Measurements from ENCODE around the gene CRAT. TPM values are rescaled to one million over a fixed set of nuclear protein-coding genes. Genes with fewer than 3 reads are reported as not detected.

Gene CRAT
- total RNA-seq, 3 donors from 2014 or later = 18.7 to 74.7 (median 35.7) TPM

GRCh38 chr9:129139233-129139992, 28.8 kb upstream of the CRAT start:
- DNase-seq (ENCODE audit: low spot score in 2 of 2) = peak; percentile 75 to 87
- Histone ChIP-seq H3K36me3 (no peaks in the 10 kb centered on the region), H3K4me1 (peaks cover 33 to 41% of the 10 kb centered on the region in 2 donors), H3K27me3 (no peaks in the 10 kb centered on the region), H3K27ac (peak overlapping the region; percentile 98 to 100), H3K9me3 (no peaks in the 10 kb centered on the region), H3K4me3 (peak overlapping the region; percentile 36 to 59 (median 53))
- TF ChIP-seq POLR2AphosphoS5 (IDR thresholded peaks at IDR 0.05) (peak in 2 of 3 donors; percentile 43 to 54), POLR2A (IDR thresholded peaks at IDR 0.05) (no peak), CTCF (IDR thresholded peaks at IDR 0.05) (peak; percentile 98 to 99 (median 99))
- intact Hi-C loops (cut with DNase I; ENCODE audit: low total_unique reads) = loop anchor here (2.0 kb wide), 1 partner anchor 471 kb away; no protein-coding TSS in a partner anchor

GRCh38 chr9:129138476-129139232, 28.1 kb upstream of the CRAT start:
- intact Hi-C loops (cut with DNase I; ENCODE audit: low total_unique reads) = loop anchor here (2.0 kb wide), 1 partner anchor 472 kb away; no protein-coding TSS in a partner anchor
- no peaks in the 10 kb centered on the region for H3K27me3 ChIP-seq
- no peaks in the 10 kb centered on the region for H3K9me3 ChIP-seq
- peak; percentile 31 to 68 for DNase-seq (ENCODE audit: low spot score in 2 of 2)
- TF ChIP-seq CTCF (IDR thresholded peaks at IDR 0.05) (no peak), POLR2AphosphoS5 (IDR thresholded peaks at IDR 0.05) (peak in 2 of 3 donors; percentile 18 to 81)
- no peaks in the 10 kb centered on the region for H3K36me3 ChIP-seq
- H3K4me3 ChIP-seq = peak overlapping the region in 2 of 3 donors; percentile 36 to 59
- peaks cover 29 to 36% of the 10 kb centered on the region in 2 donors for H3K4me1 ChIP-seq
- peak overlapping the region; percentile 98 to 100 for H3K27ac ChIP-seq

GRCh38 chr9:129138144-129138462, 27.5 kb upstream of the CRAT start:
- no peak for TF ChIP-seq CTCF (IDR thresholded peaks at IDR 0.05)
- TF ChIP-seq POLR2A (IDR thresholded peaks at IDR 0.05) = no peak
- Histone ChIP-seq H3K36me3 (no peaks in the 10 kb centered on the region), H3K4me3 (no peak overlapping the region), H3K4me1 (peaks cover 27 to 31% of the 10 kb centered on the region in 2 donors), H3K27me3 (no peaks in the 10 kb centered on the region), H3K27ac (peak overlapping the region; percentile 98 to 100), H3K9me3 (no peaks in the 10 kb centered on the region)
- DNase-seq (ENCODE audit: low spot score in 2 of 2) = no peak
- intact Hi-C loops (cut with DNase I; ENCODE audit: low total_unique reads) = loop anchor here (2.0 kb wide), 1 partner anchor 473 kb away; no protein-coding TSS in a partner anchor

GRCh38 chr9:129137292-129138143, 26.9 kb upstream of the CRAT start:
- TF ChIP-seq CTCF (IDR thresholded peaks at IDR 0.05) (no peak), POLR2A (IDR thresholded peaks at IDR 0.05) (no peak), POLR2AphosphoS5 (IDR thresholded peaks at IDR 0.05) (no peak)
- H3K4me1 ChIP-seq = peaks cover 23 to 25% of the 10 kb centered on the region in 2 donors
- H3K4me3 ChIP-seq = no peak overlapping the region
- H3K27me3 ChIP-seq = no peaks in the 10 kb centered on the region
- no peak for DNase-seq (ENCODE audit: low spot score in 2 of 2)
- intact Hi-C loops (cut with DNase I; ENCODE audit: low total_unique reads) = loop anchor here (2.0 kb wide), 1 partner anchor 473 kb away; no protein-coding TSS in a partner anchor
- H3K27ac ChIP-seq = peak overlapping the region; percentile 98 to 100
- H3K36me3 ChIP-seq = no peaks in the 10 kb centered on the region
- no peaks in the 10 kb centered on the region for H3K9me3 ChIP-seq

Measured in breast epithelium (tissue), 4 donors.